ENCODE data around the gene CTNNAL1. TPM values are rescaled to one million over a fixed set of nuclear protein-coding genes. Genes with fewer than 3 reads are reported as not detected.

Gene CTNNAL1
- total RNA-seq, 1 donor from 2014 or later: 77.9 TPM

GRCh38 chr9:109031241-109031640 is 17.9 kb upstream of the CTNNAL1 start:
- DNase-seq (no peak), ATAC-seq (no peak)
- intact Hi-C loops (cut with micrococcal nuclease): no loop called here

GRCh38 chr9:109030426-109030825 is 17.1 kb upstream of the CTNNAL1 start:
- intact Hi-C loops (cut with micrococcal nuclease): no loop called here
- ATAC-seq (no peak), DNase-seq (no peak)

- ATAC-seq: no peak
- intact Hi-C loops (cut with micrococcal nuclease): no loop called here
- no peak for DNase-seq
Observed at GRCh38 chr9:109028457-109028856, 15.2 kb upstream of the CTNNAL1 start.

GRCh38 chr9:109027176-109027575 is 13.9 kb upstream of the CTNNAL1 start:
- DNase-seq: no peak

GRCh38 chr9:109026306-109026705 is 13.0 kb upstream of the CTNNAL1 start:
- DNase-seq (no peak), ATAC-seq (no peak)
- intact Hi-C loops (cut with micrococcal nuclease): no loop called here

More at GRCh38 chr9:109027176-109027575, 13.9 kb upstream of the CTNNAL1 start:
- intact Hi-C loops (cut with micrococcal nuclease): no loop called here
- ATAC-seq: peak; percentile 33

- peak; percentile 23 for ATAC-seq
- intact Hi-C loops (cut with micrococcal nuclease): no loop called here
- no peak for DNase-seq
Observed at GRCh38 chr9:109022873-109023272, 9.6 kb upstream of the CTNNAL1 start.

GRCh38 chr9:109020581-109021511 is 7.5 kb upstream of the CTNNAL1 start:
- ATAC-seq (peak; percentile 60), DNase-seq (no peak)
- intact Hi-C loops (cut with micrococcal nuclease): no loop called here

- intact Hi-C loops (cut with micrococcal nuclease): no loop called here
Observed at GRCh38 chr9:109020113-109020512, 6.8 kb upstream of the CTNNAL1 start.

GRCh38 chr9:109019420-109019819 is 6.1 kb upstream of the CTNNAL1 start:
- DNase-seq (no peak), ATAC-seq (no peak)
- intact Hi-C loops (cut with micrococcal nuclease): no loop called here

More at GRCh38 chr9:109020113-109020512, 6.8 kb upstream of the CTNNAL1 start:
- DNase-seq (no peak), ATAC-seq (no peak)

- DNase-seq (no peak), ATAC-seq (no peak)
- intact Hi-C loops (cut with micrococcal nuclease): no loop called here
Observed at GRCh38 chr9:109017493-109017892, 4.2 kb upstream of the CTNNAL1 start.

- intact Hi-C loops (cut with micrococcal nuclease): no loop called here
- DNase-seq: no peak
- ATAC-seq: no peak
Observed at GRCh38 chr9:109017061-109017460, 3.8 kb upstream of the CTNNAL1 start.

- intact Hi-C loops (cut with micrococcal nuclease): no loop called here
- DNase-seq (no peak), ATAC-seq (no peak)
Observed at GRCh38 chr9:109016132-109016531, 2.8 kb upstream of the CTNNAL1 start.

- intact Hi-C loops (cut with micrococcal nuclease): no loop called here
- ATAC-seq (no peak), DNase-seq (no peak)
Observed at GRCh38 chr9:109014608-109015280, 1.4 kb upstream of the CTNNAL1 start.

- intact Hi-C loops (cut with micrococcal nuclease): no loop called here
- peak; percentile 39 for DNase-seq
- ATAC-seq: no peak
Observed at GRCh38 chr9:109013679-109014607, 644 bp upstream of the CTNNAL1 start.

GRCh38 chr9:109012009-109012875 is 1.1 kb downstream of the CTNNAL1 start:
- peak; percentile 50 for ATAC-seq
- intact Hi-C loops (cut with micrococcal nuclease): no loop called here
- DNase-seq: peak; percentile 64

GRCh38 chr9:109011231-109011671 is 2.0 kb downstream of the CTNNAL1 start:
- no peak for ATAC-seq
- intact Hi-C loops (cut with micrococcal nuclease): no loop called here
- no peak for DNase-seq

- intact Hi-C loops (cut with micrococcal nuclease): no loop called here
- no peak for ATAC-seq
- DNase-seq: no peak
Observed at GRCh38 chr9:109010746-109011145, 2.6 kb downstream of the CTNNAL1 start.

GRCh38 chr9:109005678-109006077 is 7.6 kb downstream of the CTNNAL1 start:
- intact Hi-C loops (cut with micrococcal nuclease): no loop called here
- DNase-seq (no peak), ATAC-seq (no peak)
